ENCODE measurements around the gene CHST1. TPM values are rescaled to one million over a fixed set of nuclear protein-coding genes. Genes with fewer than 3 reads are reported as not detected.

Gene CHST1
- total and polyA plus RNA-seq, 2 experiments from 2014 or later, result 0.84 to 2.7 TPM

DNA sequence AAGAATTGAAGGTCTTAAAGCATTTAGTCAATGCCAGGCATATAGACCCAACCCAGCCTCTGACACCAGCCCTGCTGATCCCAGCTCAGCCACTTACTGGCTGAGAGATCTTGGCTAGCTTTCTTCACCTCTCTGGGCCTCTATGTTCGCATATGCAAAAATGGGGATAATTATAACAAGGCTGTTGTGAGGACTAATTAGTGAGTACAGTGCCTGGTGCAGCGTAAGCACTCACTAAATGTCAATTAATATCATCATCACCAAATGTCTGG is 10.5 kb downstream of the CHST1 start (continued):
- TF ChIP-seq, protein P1, sequence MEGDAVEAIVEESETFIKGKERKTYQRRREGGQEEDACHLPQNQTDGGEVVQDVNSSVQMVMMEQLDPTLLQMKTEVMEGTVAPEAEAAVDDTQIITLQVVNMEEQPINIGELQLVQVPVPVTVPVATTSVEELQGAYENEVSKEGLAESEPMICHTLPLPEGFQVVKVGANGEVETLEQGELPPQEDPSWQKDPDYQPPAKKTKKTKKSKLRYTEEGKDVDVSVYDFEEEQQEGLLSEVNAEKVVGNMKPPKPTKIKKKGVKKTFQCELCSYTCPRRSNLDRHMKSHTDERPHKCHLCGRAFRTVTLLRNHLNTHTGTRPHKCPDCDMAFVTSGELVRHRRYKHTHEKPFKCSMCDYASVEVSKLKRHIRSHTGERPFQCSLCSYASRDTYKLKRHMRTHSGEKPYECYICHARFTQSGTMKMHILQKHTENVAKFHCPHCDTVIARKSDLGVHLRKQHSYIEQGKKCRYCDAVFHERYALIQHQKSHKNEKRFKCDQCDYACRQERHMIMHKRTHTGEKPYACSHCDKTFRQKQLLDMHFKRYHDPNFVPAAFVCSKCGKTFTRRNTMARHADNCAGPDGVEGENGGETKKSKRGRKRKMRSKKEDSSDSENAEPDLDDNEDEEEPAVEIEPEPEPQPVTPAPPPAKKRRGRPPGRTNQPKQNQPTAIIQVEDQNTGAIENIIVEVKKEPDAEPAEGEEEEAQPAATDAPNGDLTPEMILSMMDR (conservative IDR thresholded peaks at IDR 0.05; ENCODE audit: low read depth in 2 of 2), result no peak
- TF ChIP-seq EZH2 (IDR thresholded peaks at IDR 0.05; ENCODE audit: low read depth, unreplicated experiment), result no peak
- no peak for TF ChIP-seq POLR2AphosphoS5 (IDR thresholded peaks at IDR 0.05; ENCODE audit: low read depth)
- no peak for TF ChIP-seq ZNF331 (CRISPR knock-in tag; IDR thresholded peaks at IDR 0.05; ENCODE audit: low read depth)
- TF ChIP-seq, protein P2, sequence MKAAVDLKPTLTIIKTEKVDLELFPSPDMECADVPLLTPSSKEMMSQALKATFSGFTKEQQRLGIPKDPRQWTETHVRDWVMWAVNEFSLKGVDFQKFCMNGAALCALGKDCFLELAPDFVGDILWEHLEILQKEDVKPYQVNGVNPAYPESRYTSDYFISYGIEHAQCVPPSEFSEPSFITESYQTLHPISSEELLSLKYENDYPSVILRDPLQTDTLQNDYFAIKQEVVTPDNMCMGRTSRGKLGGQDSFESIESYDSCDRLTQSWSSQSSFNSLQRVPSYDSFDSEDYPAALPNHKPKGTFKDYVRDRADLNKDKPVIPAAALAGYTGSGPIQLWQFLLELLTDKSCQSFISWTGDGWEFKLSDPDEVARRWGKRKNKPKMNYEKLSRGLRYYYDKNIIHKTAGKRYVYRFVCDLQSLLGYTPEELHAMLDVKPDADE (IDR thresholded peaks at IDR 0.05), result no peak

DNA sequence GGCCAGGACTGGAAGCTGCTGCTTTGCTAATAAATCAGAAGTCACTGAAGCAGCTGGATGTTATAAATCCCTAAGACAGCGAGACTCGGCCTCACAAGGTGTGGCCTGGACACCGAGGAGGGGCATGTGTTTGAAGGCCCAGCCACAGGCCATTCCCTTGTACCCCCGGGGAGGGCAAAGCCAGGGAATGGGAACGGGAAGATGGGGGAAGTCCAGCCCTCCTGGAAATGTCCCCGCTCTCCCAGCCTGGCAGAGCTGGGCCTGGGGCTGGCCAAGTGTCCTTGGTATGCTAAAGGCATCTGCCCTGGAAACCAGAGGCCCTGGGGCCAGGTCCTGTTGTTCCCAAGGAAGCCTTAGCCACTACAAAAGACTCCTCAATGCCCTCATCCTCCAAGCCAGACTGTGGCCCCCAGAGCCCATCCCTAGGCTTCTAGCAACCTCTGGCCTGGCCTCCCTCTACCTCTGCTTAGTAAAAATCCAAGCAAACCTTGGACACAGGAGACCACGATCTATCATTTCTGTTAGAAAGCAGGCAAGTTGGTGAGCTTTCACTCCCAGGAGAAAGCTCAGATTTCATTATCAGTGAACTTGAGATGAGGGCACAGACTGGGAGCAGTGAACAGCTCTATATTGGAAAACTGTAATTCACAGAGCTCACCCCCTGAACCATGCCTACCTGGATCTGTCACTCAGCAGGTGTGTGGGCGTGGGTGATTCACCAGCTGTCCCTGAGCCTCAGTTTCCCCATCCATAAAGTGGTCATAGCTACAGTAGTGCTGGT is 11.0 kb downstream of the CHST1 start:
- ATAC-seq, result no peak
- Histone ChIP-seq H4K20me1 (replicated peaks; ENCODE audit: insufficient read depth) (no peaks in the 10 kb centered on the region), H3K36me3 (ENCODE audit: insufficient read depth) (no peaks in the 10 kb centered on the region), H3K4me2 (peak overlapping the region; percentile 46; the same call in 1 of the 2 replicates), H2AFZ (no peak overlapping the region), H3F3A (replicated peaks; ENCODE audit: low read depth) (no peaks in the 10 kb centered on the region), H3K4me1 (ENCODE audit: insufficient read depth) (peaks cover 16% of the 10 kb centered on the region), H3K27me3 (ENCODE audit: insufficient read depth) (no peaks in the 10 kb centered on the region), H3K79me2 (replicated peaks; ENCODE audit: insufficient read depth) (no peaks in the 10 kb centered on the region), H3K4me3 (no peak overlapping the region), H3K9me2 (ENCODE audit: insufficient read depth) (no peaks in the 10 kb centered on the region), H3K27ac (ENCODE audit: low read depth) (no peak overlapping the region)
- DNase-seq (ENCODE audit: low spot score), result no peak
- Mint-ChIP-seq H3K27me3 (ENCODE audit: insufficient read depth, low read depth, poor library complexity) (peaks cover 20% of the 10 kb centered on the region), H3K36me3 (ENCODE audit: low read depth) (no peaks in the 10 kb centered on the region; the same call in 2 of the 3 replicates), H3K4me3 (no peak overlapping the region), H3K27ac (no peak overlapping the region), H3K4me1 (peaks cover 29% of the 10 kb centered on the region), H3K9me3 (no peaks in the 10 kb centered on the region)
- no peak for TF ChIP-seq POLR2AphosphoS5 (IDR thresholded peaks at IDR 0.05; ENCODE audit: low read depth)
- TF ChIP-seq NANOG (IDR thresholded peaks at IDR 0.05; ENCODE audit: borderline replicate concordance), result no peak
- no peak for TF ChIP-seq CREB1 (CRISPR knock-in tag; IDR thresholded peaks at IDR 0.05; ENCODE audit: low read depth)
- TF ChIP-seq EZH2phosphoT487 (IDR thresholded peaks at IDR 0.05; ENCODE audit: unreplicated experiment), result no peak
- no peak for TF ChIP-seq JUNB (IDR thresholded peaks at IDR 0.05; ENCODE audit: unreplicated experiment)
- no peak for TF ChIP-seq ZNF331 (CRISPR knock-in tag; IDR thresholded peaks at IDR 0.05; ENCODE audit: low read depth)
- TF ChIP-seq, protein P1 (conservative IDR thresholded peaks at IDR 0.05; ENCODE audit: low read depth in 2 of 2), result no peak
- no peak for TF ChIP-seq STAT1 (IDR thresholded peaks at IDR 0.05; ENCODE audit: unreplicated experiment)
- no peak for TF ChIP-seq ZNF114 (CRISPR knock-in tag; IDR thresholded peaks at IDR 0.05)
- TF ChIP-seq EZH2 (IDR thresholded peaks at IDR 0.05; ENCODE audit: low read depth, unreplicated experiment), result no peak
- TF ChIP-seq, protein P3, sequence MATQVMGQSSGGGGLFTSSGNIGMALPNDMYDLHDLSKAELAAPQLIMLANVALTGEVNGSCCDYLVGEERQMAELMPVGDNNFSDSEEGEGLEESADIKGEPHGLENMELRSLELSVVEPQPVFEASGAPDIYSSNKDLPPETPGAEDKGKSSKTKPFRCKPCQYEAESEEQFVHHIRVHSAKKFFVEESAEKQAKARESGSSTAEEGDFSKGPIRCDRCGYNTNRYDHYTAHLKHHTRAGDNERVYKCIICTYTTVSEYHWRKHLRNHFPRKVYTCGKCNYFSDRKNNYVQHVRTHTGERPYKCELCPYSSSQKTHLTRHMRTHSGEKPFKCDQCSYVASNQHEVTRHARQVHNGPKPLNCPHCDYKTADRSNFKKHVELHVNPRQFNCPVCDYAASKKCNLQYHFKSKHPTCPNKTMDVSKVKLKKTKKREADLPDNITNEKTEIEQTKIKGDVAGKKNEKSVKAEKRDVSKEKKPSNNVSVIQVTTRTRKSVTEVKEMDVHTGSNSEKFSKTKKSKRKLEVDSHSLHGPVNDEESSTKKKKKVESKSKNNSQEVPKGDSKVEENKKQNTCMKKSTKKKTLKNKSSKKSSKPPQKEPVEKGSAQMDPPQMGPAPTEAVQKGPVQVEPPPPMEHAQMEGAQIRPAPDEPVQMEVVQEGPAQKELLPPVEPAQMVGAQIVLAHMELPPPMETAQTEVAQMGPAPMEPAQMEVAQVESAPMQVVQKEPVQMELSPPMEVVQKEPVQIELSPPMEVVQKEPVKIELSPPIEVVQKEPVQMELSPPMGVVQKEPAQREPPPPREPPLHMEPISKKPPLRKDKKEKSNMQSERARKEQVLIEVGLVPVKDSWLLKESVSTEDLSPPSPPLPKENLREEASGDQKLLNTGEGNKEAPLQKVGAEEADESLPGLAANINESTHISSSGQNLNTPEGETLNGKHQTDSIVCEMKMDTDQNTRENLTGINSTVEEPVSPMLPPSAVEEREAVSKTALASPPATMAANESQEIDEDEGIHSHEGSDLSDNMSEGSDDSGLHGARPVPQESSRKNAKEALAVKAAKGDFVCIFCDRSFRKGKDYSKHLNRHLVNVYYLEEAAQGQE (IDR thresholded peaks at IDR 0.05; ENCODE audit: unreplicated experiment), result no peak
- TF ChIP-seq, protein P2 (IDR thresholded peaks at IDR 0.05), result no peak

All from GM23338 (cell line).